Measurements from ENCODE around the gene MIGA2. TPM values are rescaled to one million over a fixed set of nuclear protein-coding genes. Genes with fewer than 3 reads are reported as not detected.

MIGA2 gene
- total and polyA plus RNA-seq, 9 of the 15 experiments (the other 6 are each of a cell fraction or from before 2014, with no cell fraction given), result 0.15 to 54.1 (median 18.0) TPM

DNA sequence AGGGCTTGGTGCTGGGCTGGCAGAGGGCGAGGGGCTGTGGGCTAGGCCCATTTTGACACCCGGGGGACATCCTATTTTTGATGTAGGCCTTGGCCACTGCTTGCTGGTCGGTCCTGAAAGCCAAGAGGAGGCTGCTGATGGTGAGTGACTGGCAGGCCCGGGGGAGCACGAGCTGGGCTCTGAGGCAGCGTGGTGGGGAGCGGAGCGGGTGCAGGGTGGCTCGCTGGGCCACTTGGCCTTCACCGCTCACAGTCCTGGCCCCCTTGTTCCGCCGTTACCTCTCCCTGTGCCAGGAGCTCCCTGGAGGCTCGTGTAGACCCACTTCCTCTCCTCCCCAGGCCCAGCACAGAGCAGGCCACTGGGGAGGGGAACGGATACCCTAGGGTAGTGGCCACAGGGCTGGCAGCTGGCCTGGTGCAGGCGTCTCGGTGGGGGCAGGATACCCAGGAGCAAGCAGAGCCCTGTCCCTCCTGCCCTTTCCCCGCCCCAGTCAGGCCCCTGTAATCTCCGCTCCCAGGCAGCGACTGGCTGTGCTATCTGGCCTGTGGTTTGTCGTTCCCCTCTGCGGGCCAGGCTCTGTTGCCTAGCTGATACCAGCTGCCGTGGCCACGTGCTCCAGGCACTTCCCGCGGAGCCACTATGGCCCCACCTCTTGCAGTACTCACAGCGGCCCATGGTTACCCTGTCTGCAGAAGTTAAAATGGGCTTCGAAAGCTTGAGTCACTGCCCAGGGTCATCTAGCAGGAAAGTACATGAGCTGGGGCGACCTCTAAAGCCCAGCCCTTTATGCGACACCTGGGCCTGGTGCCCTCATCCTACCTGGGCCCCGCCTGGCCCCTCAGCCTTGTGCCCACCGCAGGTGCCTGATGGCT is 32.8 kb downstream of the MIGA2 start (continued):
- TF ChIP-seq ZNF586 (CRISPR knock-in tag; conservative IDR thresholded peaks at IDR 0.05), result no peak
- TF ChIP-seq MYBL2 (IDR thresholded peaks at IDR 0.05; ENCODE audit: low read depth), result no peak
- TF ChIP-seq MYBL2 (CRISPR knock-in tag; IDR thresholded peaks at IDR 0.05; ENCODE audit: borderline replicate concordance), result no peak
- TF ChIP-seq CBX3 (IDR thresholded peaks at IDR 0.05; ENCODE audit: borderline replicate concordance in 1 of 2, low read length in 2 of 2), result peak in 1 of 2 experiments; percentile 95; a peak in 2 of 3 replicates
- TF ChIP-seq U2AF1 (optimal IDR thresholded peaks at IDR 0.05; ENCODE audit: low read depth, low read length), result no peak
- no peak for TF ChIP-seq SMARCA5 (IDR thresholded peaks at IDR 0.05)
- no peak for TF ChIP-seq PTRF (tag; IDR thresholded peaks at IDR 0.05)
- TF ChIP-seq PTTG1 (tag; IDR thresholded peaks at IDR 0.05; ENCODE audit: low read depth), result no peak
- no peak for TF ChIP-seq FOXA1 (IDR thresholded peaks at IDR 0.05; ENCODE audit: borderline replicate concordance)
- TF ChIP-seq, protein P1, sequence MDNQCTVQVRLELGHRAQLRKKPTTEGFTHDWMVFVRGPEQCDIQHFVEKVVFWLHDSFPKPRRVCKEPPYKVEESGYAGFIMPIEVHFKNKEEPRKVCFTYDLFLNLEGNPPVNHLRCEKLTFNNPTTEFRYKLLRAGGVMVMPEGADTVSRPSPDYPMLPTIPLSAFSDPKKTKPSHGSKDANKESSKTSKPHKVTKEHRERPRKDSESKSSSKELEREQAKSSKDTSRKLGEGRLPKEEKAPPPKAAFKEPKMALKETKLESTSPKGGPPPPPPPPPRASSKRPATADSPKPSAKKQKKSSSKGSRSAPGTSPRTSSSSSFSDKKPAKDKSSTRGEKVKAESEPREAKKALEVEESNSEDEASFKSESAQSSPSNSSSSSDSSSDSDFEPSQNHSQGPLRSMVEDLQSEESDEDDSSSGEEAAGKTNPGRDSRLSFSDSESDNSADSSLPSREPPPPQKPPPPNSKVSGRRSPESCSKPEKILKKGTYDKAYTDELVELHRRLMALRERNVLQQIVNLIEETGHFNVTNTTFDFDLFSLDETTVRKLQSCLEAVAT (IDR thresholded peaks at IDR 0.05), result peak; percentile 26 to 98; a peak in 2 of 4 replicates
- TF ChIP-seq, protein P2, sequence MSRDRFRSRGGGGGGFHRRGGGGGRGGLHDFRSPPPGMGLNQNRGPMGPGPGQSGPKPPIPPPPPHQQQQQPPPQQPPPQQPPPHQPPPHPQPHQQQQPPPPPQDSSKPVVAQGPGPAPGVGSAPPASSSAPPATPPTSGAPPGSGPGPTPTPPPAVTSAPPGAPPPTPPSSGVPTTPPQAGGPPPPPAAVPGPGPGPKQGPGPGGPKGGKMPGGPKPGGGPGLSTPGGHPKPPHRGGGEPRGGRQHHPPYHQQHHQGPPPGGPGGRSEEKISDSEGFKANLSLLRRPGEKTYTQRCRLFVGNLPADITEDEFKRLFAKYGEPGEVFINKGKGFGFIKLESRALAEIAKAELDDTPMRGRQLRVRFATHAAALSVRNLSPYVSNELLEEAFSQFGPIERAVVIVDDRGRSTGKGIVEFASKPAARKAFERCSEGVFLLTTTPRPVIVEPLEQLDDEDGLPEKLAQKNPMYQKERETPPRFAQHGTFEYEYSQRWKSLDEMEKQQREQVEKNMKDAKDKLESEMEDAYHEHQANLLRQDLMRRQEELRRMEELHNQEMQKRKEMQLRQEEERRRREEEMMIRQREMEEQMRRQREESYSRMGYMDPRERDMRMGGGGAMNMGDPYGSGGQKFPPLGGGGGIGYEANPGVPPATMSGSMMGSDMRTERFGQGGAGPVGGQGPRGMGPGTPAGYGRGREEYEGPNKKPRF (IDR thresholded peaks at IDR 0.05; ENCODE audit: low read depth, low read length), result no peak
- TF ChIP-seq, protein P3, sequence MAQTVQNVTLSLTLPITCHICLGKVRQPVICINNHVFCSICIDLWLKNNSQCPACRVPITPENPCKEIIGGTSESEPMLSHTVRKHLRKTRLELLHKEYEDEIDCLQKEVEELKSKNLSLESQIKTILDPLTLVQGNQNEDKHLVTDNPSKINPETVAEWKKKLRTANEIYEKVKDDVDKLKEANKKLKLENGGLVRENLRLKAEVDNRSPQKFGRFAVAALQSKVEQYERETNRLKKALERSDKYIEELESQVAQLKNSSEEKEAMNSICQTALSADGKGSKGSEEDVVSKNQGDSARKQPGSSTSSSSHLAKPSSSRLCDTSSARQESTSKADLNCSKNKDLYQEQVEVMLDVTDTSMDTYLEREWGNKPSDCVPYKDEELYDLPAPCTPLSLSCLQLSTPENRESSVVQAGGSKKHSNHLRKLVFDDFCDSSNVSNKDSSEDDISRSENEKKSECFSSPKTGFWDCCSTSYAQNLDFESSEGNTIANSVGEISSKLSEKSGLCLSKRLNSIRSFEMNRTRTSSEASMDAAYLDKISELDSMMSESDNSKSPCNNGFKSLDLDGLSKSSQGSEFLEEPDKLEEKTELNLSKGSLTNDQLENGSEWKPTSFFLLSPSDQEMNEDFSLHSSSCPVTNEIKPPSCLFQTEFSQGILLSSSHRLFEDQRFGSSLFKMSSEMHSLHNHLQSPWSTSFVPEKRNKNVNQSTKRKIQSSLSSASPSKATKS (CRISPR knock-in tag; IDR thresholded peaks at IDR 0.05), result no peak
- no peak for TF ChIP-seq LARP7 (IDR thresholded peaks at IDR 0.05)
- no peak for TF ChIP-seq ZFP1 (CRISPR knock-in tag; IDR thresholded peaks at IDR 0.05)
- TF ChIP-seq SMAD3 (CRISPR knock-in tag; conservative IDR thresholded peaks at IDR 0.05), result peak; percentile 91
- TF ChIP-seq FOXK2 (conservative IDR thresholded peaks at IDR 0.05 in 1 of 2, IDR thresholded peaks at IDR 0.05 in 1 of 2; ENCODE audit: low read depth in 2 of 2), result peak; percentile 70 to 87; a peak in 3 of 4 replicates
- TF ChIP-seq CREB1 (IDR thresholded peaks at IDR 0.05), result peak; percentile 84
- peak; percentile 77 for TF ChIP-seq CREB1 (CRISPR knock-in tag; IDR thresholded peaks at IDR 0.05)
- TF ChIP-seq LEF1 (IDR thresholded peaks at IDR 0.05), result peak; percentile 91
- TF ChIP-seq ZC3H4 (CRISPR knock-in tag; IDR thresholded peaks at IDR 0.05; ENCODE audit: borderline replicate concordance), result no peak
- TF ChIP-seq HMGN3 (IDR thresholded peaks at IDR 0.05; ENCODE audit: borderline replicate concordance, extremely low read depth, insufficient read length, low read depth, low read length), result peak; percentile 100
- TF ChIP-seq EP400 (IDR thresholded peaks at IDR 0.05), result peak; percentile 91
- TF ChIP-seq SETDB1 (IDR thresholded peaks at IDR 0.05; ENCODE audit: low read length), result no peak
- no peak for TF ChIP-seq YBX1 (IDR thresholded peaks at IDR 0.05)
- peak; percentile 98 for TF ChIP-seq SMAD4 (CRISPR knock-in tag; conservative IDR thresholded peaks at IDR 0.05)
